ENCODE measurements around the gene PI4KA.
"Not testable (repeated sequence)": the region's sequence is repeated elsewhere in the genome, so short reads cannot be mapped to it uniquely, and the experiment has no call there.

Gene PI4KA

DNA sequence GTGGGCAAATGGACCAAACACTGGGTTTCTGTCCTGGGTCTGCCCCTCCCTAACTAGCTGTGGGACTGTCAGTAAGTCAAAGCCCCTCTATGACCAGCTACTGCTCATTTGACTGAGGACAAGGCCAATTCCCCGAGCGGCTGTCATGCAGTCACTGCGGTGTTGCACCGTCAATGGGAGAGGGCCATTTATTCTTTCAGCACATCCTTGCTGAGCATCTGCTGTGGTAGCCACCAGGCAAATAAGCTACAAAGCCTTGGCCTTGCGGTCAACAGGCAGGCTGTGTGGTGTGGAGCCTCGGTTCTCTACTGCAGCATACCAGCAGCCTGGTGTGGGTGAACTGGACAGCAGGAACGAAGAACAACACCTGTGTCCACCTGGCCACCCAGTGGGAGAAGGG lies 110.5 kb downstream of the PI4KA start:
- no peak for DNase-seq (ENCODE audit: low read depth)

DNA sequence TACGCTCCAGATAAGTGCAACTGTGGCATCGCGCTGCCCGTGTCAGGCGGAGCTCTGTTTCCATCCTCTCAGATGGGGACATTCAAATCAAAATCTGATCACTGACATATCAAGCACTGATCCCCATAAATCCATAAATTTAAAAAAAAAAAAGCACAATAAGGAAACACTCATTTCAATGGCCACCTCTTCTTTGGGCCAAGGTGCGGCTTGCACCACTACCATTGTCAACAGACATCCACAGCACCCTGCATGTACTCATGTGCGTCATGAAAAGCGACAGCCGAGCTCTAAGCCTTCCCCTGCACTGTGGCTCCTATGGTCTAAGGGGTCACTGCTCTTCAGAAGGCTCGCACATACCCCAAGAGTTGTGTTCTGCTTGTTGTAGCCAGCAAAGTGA lies 111.4 kb downstream of the PI4KA start:
- no peak for DNase-seq (ENCODE audit: low read depth)

- DNase-seq (ENCODE audit: low read depth): no peak
Observed at GRCh38 chr22:20746431-20747189, 112.0 kb downstream of the PI4KA start.

DNA sequence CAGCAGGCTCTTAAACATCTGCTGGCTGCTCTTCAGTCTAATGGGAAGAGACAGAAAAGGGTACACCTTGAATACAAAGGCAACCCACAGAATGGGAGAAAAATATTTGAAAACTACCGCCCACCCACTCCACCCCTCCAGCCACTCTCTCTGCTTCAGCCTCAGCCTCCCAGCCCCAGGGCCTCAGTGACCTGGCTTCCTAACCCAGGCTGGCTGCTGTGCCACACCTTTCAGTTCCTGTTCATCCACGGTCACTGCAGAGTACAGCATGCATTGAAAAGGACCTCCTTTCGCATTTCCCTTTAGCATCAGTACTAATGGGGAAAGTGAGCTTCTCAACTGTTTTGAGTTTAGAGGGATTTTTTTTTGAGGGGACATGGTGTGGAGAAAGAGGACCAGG lies 113.5 kb downstream of the PI4KA start:
- no peak for DNase-seq (ENCODE audit: low read depth)

DNA sequence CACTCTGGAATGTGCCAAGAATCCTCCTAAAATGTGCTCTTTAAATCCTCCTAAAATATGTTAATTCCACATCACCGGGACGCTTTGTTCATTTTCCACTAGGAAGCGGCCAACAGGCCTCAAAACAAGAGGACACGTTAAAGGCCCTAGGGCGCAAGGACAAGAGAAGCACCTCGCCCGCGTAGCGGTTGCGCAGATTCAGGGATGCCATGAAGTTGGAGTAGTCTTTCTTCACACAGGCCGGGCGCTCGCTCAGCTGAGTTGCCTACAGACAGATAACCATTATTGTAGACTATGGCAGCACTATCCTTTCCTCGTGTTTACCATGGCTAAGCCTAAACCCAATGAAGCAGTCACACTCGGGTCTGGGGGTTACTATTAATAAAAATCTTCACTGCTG lies 114.2 kb downstream of the PI4KA start:
- DNase-seq (ENCODE audit: low read depth): no peak

- no peak for DNase-seq (ENCODE audit: low read depth)
Observed at GRCh38 chr22:20742764-20743163, 115.8 kb downstream of the PI4KA start.

- DNase-seq (ENCODE audit: low read depth): no peak
Observed at GRCh38 chr22:20741634-20742581, 116.7 kb downstream of the PI4KA start.

GRCh38 chr22:20741008-20741633 lies 117.5 kb downstream of the PI4KA start:
- DNase-seq (ENCODE audit: low read depth): no peak

DNA sequence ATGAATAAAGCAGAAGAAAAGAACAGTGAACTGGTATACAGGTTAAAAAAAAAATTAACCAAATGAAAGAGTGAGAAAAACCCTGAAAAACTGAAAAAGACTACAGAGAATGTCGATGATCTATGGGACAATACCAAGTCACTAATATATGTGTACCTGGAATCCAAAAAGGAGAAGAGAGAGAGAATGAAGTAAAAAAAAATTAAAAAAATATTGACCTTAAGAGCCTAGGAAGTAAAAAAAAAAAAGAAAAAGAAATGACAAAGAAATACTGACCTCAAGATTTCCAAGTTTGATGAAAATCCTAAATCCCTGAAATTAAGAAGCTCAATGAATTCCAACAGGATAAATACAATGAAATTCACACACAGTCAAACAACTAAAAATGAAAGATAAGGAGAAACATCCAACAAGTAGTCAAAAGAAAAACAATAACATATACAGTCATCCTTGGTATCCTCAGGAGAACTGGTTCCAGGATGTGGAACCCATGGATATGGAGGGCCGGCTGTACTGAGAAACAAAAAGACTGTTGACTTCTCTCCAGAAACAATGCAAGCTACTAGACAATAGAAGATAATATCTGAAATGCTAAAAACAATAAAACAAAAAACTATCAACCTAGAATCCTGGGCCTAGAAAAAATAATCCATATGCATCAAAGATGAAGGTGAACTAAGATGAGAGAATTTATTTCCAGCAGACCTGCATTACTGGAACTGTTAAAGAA lies 118.2 kb downstream of the PI4KA start:
- DNase-seq (ENCODE audit: low read depth): no peak

DNA sequence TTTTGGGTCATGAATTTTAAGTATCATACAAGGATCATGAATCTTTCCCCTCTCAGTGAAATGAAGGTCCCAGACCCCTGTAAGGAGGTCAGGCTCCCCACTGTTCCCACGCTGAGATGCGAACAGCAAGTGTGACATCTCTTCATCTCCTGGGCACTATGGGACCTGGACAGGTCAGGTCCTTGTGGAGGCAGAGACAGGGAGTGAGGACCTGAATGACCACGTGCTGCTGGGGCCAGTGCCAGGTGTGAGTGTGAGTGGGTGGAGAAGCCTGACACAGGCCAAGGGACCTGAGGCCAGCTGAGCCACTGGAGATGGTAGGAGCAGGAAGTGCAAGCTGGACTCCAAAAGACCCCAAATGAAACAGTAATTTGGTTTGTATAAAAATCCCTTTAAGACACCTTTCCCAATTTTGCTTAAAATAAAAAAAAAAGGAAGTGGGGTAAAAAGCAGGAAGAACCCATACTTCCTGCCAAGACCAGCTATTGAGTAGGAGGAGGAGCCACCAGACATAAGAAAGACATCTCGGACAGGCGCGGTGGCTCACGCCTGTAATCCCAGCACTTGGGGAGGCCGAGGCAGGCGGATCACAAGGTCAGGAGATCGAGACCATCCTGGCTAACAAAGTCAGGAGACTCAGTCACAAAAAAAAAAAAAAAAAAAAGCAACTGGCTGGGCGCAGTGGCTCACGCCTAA lies 120.1 kb downstream of the PI4KA start:
- DNase-seq (ENCODE audit: low read depth): no peak

DNA sequence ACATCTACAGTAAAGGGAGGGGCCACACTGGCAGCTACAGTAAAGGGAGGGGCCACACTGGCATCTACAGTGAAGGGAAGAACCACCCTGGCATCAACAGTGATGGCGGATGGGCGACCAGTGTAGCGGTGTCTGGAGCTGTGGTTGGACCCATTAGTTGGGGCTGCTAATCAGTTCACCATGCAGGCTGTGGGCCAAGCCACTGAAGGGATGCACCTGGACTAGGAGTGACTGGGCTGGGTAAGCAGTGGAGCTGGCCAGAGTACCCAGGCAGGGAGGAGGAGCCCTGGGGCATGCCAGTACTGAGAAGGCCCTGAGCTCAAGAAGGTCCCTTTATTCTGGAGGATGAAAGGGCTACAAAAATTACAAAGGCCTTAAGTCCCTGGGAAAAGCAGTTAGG lies 121.7 kb downstream of the PI4KA start:
- DNase-seq (ENCODE audit: low read depth): not testable (repeated sequence)

DNA sequence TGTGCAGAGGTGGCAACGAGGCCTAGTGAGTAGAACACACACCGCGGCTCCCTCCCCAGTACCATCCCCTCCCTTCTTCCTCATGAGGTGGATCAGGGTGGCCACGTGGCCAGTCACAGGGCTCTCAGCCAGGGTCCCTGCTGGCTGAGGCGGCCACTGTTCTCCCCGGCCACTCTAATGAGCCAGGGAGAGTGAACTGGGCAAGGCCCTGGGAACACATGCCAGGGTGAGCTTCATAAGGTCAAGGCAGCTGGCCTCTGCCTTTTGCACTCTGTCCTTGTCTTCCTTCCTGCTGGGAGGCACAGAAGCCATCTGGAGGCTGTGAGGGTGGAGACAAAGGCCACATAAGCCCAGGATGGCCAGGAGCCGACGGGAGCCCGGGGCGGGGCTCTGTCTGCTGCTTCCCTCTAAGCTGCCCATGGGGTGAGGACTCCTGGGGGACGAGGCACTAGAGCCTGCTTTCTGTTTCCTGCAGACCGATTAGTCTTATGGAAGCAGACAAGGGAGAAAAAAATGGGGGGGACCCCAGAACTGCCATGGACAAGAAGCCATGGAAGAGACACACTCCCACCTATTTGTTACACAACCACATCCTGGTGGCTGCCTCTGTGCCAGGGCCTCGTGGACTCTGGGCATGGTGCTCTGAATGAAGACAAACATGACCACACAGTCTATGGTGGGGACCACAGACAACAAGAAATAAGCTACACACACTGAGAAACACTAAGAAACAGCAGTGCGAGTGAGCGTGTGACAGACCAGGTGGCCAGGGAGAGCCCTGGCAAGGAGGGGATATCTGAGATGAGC lies 123.1 kb downstream of the PI4KA start:
- DNase-seq (ENCODE audit: low read depth): not testable (repeated sequence)

GRCh38 chr22:20732431-20732830 lies 126.2 kb downstream of the PI4KA start:
- DNase-seq (ENCODE audit: low read depth): not testable (repeated sequence)

DNA sequence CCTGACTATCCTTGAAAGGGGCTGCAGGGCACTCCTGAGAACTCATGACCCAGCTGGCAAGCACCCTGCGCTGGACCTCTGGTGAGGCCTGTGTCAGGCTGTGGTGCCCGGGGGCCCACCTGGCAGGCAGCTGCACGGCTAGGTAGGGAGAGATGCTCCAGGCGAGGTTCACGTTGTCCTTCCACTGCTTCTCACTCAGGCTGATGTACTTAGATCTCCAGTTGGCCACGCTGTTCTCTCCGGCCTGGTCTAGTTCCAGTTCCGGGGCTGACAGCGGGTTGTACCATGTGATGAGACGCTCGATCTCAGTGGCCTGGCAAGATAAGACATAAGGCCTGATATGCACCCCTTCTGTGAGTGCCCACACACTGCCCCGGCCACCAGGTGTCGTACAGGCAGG lies 129.4 kb downstream of the PI4KA start:
- DNase-seq (ENCODE audit: low read depth): no peak

- no peak for DNase-seq (ENCODE audit: low read depth)
Observed at GRCh38 chr22:20728523-20729190, 130.0 kb downstream of the PI4KA start.

GRCh38 chr22:20727118-20728015 lies 131.2 kb downstream of the PI4KA start:
- DNase-seq (ENCODE audit: low read depth): no peak

DNA sequence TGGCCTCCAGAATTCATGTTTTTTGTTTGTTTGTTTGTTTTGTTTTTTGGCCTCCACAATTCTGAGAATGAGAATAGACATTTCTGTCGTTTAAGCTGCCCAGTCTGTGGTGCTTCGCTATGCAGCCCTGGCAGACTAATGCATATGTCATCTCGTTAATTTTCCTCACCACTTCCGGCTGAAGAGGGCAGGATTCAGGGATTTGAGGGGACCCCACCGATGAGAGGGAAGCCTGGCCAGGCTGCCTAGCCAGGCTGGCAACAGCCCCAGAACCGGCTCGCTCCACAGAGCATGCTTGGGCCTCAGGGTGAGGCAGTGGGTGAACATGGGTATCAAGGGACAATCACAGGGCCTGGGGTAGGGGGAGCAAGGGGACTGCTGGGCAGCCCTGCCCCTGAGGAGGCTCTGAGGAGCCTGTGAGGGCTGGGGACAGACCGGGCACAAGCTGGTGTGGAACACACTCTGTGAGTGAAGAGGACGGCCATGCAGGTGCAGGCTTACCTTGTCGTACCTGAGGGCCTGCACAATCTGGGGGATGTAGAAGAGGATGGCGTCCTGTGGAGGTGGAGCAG lies 132.5 kb downstream of the PI4KA start:
- DNase-seq (ENCODE audit: low read depth): no peak

DNA sequence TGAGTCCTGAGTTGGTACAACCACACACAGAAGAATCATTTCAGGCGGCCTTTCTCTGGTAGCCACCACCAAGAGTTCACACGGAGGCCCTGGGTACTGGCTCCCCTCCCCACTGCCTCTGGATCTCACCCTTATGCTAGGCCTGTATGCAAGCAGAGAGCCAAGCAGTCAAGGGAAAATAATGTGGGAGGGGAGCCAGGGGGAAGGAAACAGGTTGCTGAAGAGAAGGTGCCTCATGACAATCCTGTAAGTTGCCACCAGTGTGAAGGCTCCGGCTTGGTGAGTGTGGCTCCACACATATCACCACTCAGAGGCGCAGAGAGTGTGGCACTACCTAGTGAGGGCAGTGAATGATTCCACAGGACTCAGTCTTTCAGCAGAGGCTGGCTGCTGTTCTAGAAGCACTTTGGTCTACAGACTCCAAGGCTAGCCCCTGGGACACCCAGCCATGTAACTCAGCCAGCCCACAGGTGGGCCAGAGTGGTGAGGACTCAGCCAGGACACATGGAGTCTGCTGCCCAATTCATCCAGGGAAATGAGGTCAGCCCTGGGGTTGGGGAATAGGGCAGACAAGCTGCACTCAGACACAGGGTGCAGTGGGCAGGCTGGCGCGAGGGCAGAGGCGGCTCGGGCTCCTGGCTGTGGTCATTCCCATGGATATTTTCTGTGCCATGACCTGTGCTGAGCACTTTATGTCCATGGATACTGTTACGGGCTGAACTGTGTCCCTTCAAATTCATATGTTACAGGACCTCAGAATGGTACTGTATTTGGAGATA lies 133.7 kb downstream of the PI4KA start:
- no peak for DNase-seq (ENCODE audit: low read depth)

Data from activated T-cell treated with anti-CD3 and anti-CD28 coated beads for 24 hours (primary cell).